ENCODE data around the gene IFI27L2. TPM values are rescaled to one million over a fixed set of nuclear protein-coding genes. Genes with fewer than 3 reads are reported as not detected.
A peak's percentile ranks its signal among the peaks of the same experiment; 100 is the strongest.

IFI27L2 gene
- total RNA-seq, 1 donor from 2014 or later, result 14.1 TPM

- Histone ChIP-seq H3K9me3 (ENCODE audit: control insufficient read depth in 3 of 3, low read length in 3 of 3) (no peaks in the 10 kb centered on the region), H3K36me3 (ENCODE audit: control insufficient read depth in 3 of 3, insufficient read depth in 3 of 3, low read length in 3 of 3) (peaks cover 0 to 5% (median 3%) of the 10 kb centered on the region in 3 donors), H3K4me3 (ENCODE audit: low read length in 3 of 3) (no peak overlapping the region), H3K27ac (ENCODE audit: low read depth, low read length) (no peak overlapping the region), H3K4me1 (ENCODE audit: control insufficient read depth in 3 of 3, insufficient read depth in 3 of 3, low read length in 3 of 3) (peaks cover 0 to 6% (median 0%) of the 10 kb centered on the region in 3 donors), H3K27me3 (ENCODE audit: control insufficient read depth in 3 of 3, insufficient read depth in 3 of 3, low read length in 3 of 3) (no peaks in the 10 kb centered on the region), H3K9ac (ENCODE audit: low read depth in 1 of 3, low read length in 3 of 3) (no peak overlapping the region)
Measured at GRCh38 chr14:94098326-94098992, 30.9 kb downstream of the IFI27L2 start.

GRCh38 chr14:94097091-94097490, 32.3 kb downstream of the IFI27L2 start:
- H3K27me3 ChIP-seq (ENCODE audit: control insufficient read depth in 3 of 3, insufficient read depth in 3 of 3, low read length in 3 of 3), result no peaks in the 10 kb centered on the region
- H3K4me3 ChIP-seq (ENCODE audit: low read length in 3 of 3), result no peak overlapping the region
- no peak overlapping the region for H3K27ac ChIP-seq (ENCODE audit: low read depth, low read length)
- no peaks in the 10 kb centered on the region for H3K9me3 ChIP-seq (ENCODE audit: control insufficient read depth in 3 of 3, low read length in 3 of 3)
- H3K4me1 ChIP-seq (ENCODE audit: control insufficient read depth in 3 of 3, insufficient read depth in 3 of 3, low read length in 3 of 3), result peaks cover 0 to 6% (median 0%) of the 10 kb centered on the region in 3 donors
- peaks cover 0 to 5% (median 3%) of the 10 kb centered on the region in 3 donors for H3K36me3 ChIP-seq (ENCODE audit: control insufficient read depth in 3 of 3, insufficient read depth in 3 of 3, low read length in 3 of 3)
- no peak overlapping the region for H3K9ac ChIP-seq (ENCODE audit: low read depth in 1 of 3, low read length in 3 of 3)

GRCh38 chr14:94093418-94093817, 36.0 kb downstream of the IFI27L2 start:
- no peaks in the 10 kb centered on the region for H3K9me3 ChIP-seq (ENCODE audit: control insufficient read depth in 3 of 3, low read length in 3 of 3)
- H3K4me3 ChIP-seq (ENCODE audit: low read length in 3 of 3), result no peak overlapping the region
- no peak overlapping the region for H3K9ac ChIP-seq (ENCODE audit: low read depth in 1 of 3, low read length in 3 of 3)
- no peaks in the 10 kb centered on the region for H3K27me3 ChIP-seq (ENCODE audit: control insufficient read depth in 3 of 3, insufficient read depth in 3 of 3, low read length in 3 of 3)
- no peak overlapping the region for H3K27ac ChIP-seq (ENCODE audit: low read depth, low read length)
- H3K36me3 ChIP-seq (ENCODE audit: control insufficient read depth in 3 of 3, insufficient read depth in 3 of 3, low read length in 3 of 3), result peaks cover 0 to 5% (median 3%) of the 10 kb centered on the region in 3 donors
- no peaks in the 10 kb centered on the region for H3K4me1 ChIP-seq (ENCODE audit: control insufficient read depth in 3 of 3, insufficient read depth in 3 of 3, low read length in 3 of 3)

- H3K9me3 ChIP-seq (ENCODE audit: control insufficient read depth in 3 of 3, low read length in 3 of 3), result no peaks in the 10 kb centered on the region
- H3K9ac ChIP-seq (ENCODE audit: low read depth in 1 of 3, low read length in 3 of 3), result no peak overlapping the region
- no peaks in the 10 kb centered on the region for H3K36me3 ChIP-seq (ENCODE audit: control insufficient read depth in 3 of 3, insufficient read depth in 3 of 3, low read length in 3 of 3)
- no peaks in the 10 kb centered on the region for H3K4me1 ChIP-seq (ENCODE audit: control insufficient read depth in 3 of 3, insufficient read depth in 3 of 3, low read length in 3 of 3)
- H3K27me3 ChIP-seq (ENCODE audit: control insufficient read depth in 3 of 3, insufficient read depth in 3 of 3, low read length in 3 of 3), result no peaks in the 10 kb centered on the region
- H3K4me3 ChIP-seq (ENCODE audit: low read length in 3 of 3), result no peak overlapping the region
- no peak overlapping the region for H3K27ac ChIP-seq (ENCODE audit: low read depth, low read length)
Measured at GRCh38 chr14:94089479-94089878, 39.9 kb downstream of the IFI27L2 start.

GRCh38 chr14:94088516-94088915, 40.9 kb downstream of the IFI27L2 start:
- H3K9ac ChIP-seq (ENCODE audit: low read depth in 1 of 3, low read length in 3 of 3), result no peak overlapping the region
- no peaks in the 10 kb centered on the region for H3K9me3 ChIP-seq (ENCODE audit: control insufficient read depth in 3 of 3, low read length in 3 of 3)
- H3K4me1 ChIP-seq (ENCODE audit: control insufficient read depth in 3 of 3, insufficient read depth in 3 of 3, low read length in 3 of 3), result no peaks in the 10 kb centered on the region
- no peak overlapping the region for H3K4me3 ChIP-seq (ENCODE audit: low read length in 3 of 3)
- no peaks in the 10 kb centered on the region for H3K36me3 ChIP-seq (ENCODE audit: control insufficient read depth in 3 of 3, insufficient read depth in 3 of 3, low read length in 3 of 3)
- H3K27me3 ChIP-seq (ENCODE audit: control insufficient read depth in 3 of 3, insufficient read depth in 3 of 3, low read length in 3 of 3), result no peaks in the 10 kb centered on the region
- H3K27ac ChIP-seq (ENCODE audit: low read depth, low read length), result no peak overlapping the region

- H3K27me3 ChIP-seq (ENCODE audit: control insufficient read depth in 3 of 3, insufficient read depth in 3 of 3, low read length in 3 of 3), result no peaks in the 10 kb centered on the region
- H3K36me3 ChIP-seq (ENCODE audit: control insufficient read depth in 3 of 3, insufficient read depth in 3 of 3, low read length in 3 of 3), result no peaks in the 10 kb centered on the region
- no peak overlapping the region for H3K27ac ChIP-seq (ENCODE audit: low read depth, low read length)
- no peaks in the 10 kb centered on the region for H3K4me1 ChIP-seq (ENCODE audit: control insufficient read depth in 3 of 3, insufficient read depth in 3 of 3, low read length in 3 of 3)
- H3K9ac ChIP-seq (ENCODE audit: low read depth in 1 of 3, low read length in 3 of 3), result no peak overlapping the region
- no peaks in the 10 kb centered on the region for H3K9me3 ChIP-seq (ENCODE audit: control insufficient read depth in 3 of 3, low read length in 3 of 3)
- H3K4me3 ChIP-seq (ENCODE audit: low read length in 3 of 3), result no peak overlapping the region
Measured at GRCh38 chr14:94087891-94088290, 41.5 kb downstream of the IFI27L2 start.

GRCh38 chr14:94081386-94081820, 48.0 kb downstream of the IFI27L2 start:
- Histone ChIP-seq H3K4me1 (ENCODE audit: control insufficient read depth in 3 of 3, insufficient read depth in 3 of 3, low read length in 3 of 3) (peaks cover 28 to 42% (median 36%) of the 10 kb centered on the region in 3 donors), H3K27me3 (ENCODE audit: control insufficient read depth in 3 of 3, insufficient read depth in 3 of 3, low read length in 3 of 3) (no peaks in the 10 kb centered on the region), H3K27ac (ENCODE audit: low read depth, low read length) (peak overlapping the region; percentile 93), H3K4me3 (ENCODE audit: low read length in 3 of 3) (peak overlapping the region; percentile 92 to 95 (median 92)), H3K9me3 (ENCODE audit: control insufficient read depth in 3 of 3, low read length in 3 of 3) (no peaks in the 10 kb centered on the region), H3K9ac (ENCODE audit: low read depth in 1 of 3, low read length in 3 of 3) (peak overlapping the region; percentile 94 to 95 (median 94)), H3K36me3 (ENCODE audit: control insufficient read depth in 3 of 3, insufficient read depth in 3 of 3, low read length in 3 of 3) (peaks cover 7 to 14% (median 10%) of the 10 kb centered on the region in 3 donors)

- Histone ChIP-seq H3K4me1 (ENCODE audit: control insufficient read depth in 3 of 3, insufficient read depth in 3 of 3, low read length in 3 of 3) (peaks cover 28 to 42% (median 36%) of the 10 kb centered on the region in 3 donors), H3K9ac (ENCODE audit: low read depth in 1 of 3, low read length in 3 of 3) (peak within 1 kb of the TSS; percentile 94 to 95 (median 94)), H3K36me3 (ENCODE audit: control insufficient read depth in 3 of 3, insufficient read depth in 3 of 3, low read length in 3 of 3) (peaks cover 7 to 14% (median 10%) of the 10 kb centered on the region in 3 donors)
Measured at GRCh38 chr14:94080621-94081385, 48.6 kb downstream of the IFI27L2 start, which contains the start of the genes DDX24 and IFI27L1. Gene DDX24 (minus strand): TSS chr14:94081202. CDS start chr14:94079742, 1,460 bp downstream. Gene IFI27L1 (plus strand): TSS chr14:94081310. CDS start chr14:94096938, 15,628 bp downstream.

GRCh38 chr14:94079891-94080620, 49.3 kb downstream of the IFI27L2 start:
- Histone ChIP-seq H3K4me1 (ENCODE audit: control insufficient read depth in 3 of 3, insufficient read depth in 3 of 3, low read length in 3 of 3) (peaks cover 28 to 42% (median 36%) of the 10 kb centered on the region in 3 donors), H3K27ac (ENCODE audit: low read depth, low read length) (peak overlapping the region; percentile 93), H3K9ac (ENCODE audit: low read depth in 1 of 3, low read length in 3 of 3) (peak overlapping the region; percentile 94 to 95 (median 94)), H3K36me3 (ENCODE audit: control insufficient read depth in 3 of 3, insufficient read depth in 3 of 3, low read length in 3 of 3) (peaks cover 7 to 14% (median 10%) of the 10 kb centered on the region in 3 donors), H3K9me3 (ENCODE audit: control insufficient read depth in 3 of 3, low read length in 3 of 3) (peaks cover 0 to 2% (median 0%) of the 10 kb centered on the region in 3 donors), H3K27me3 (ENCODE audit: control insufficient read depth in 3 of 3, insufficient read depth in 3 of 3, low read length in 3 of 3) (no peaks in the 10 kb centered on the region), H3K4me3 (ENCODE audit: low read length in 3 of 3) (peak overlapping the region; percentile 92 to 95 (median 92))

More at GRCh38 chr14:94080621-94081385, 48.6 kb downstream of the IFI27L2 start, which contains the start of the genes DDX24 and IFI27L1:
- peak within 1 kb of the TSS; percentile 93 for H3K27ac ChIP-seq (ENCODE audit: low read depth, low read length)
- no peaks in the 10 kb centered on the region for H3K27me3 ChIP-seq (ENCODE audit: control insufficient read depth in 3 of 3, insufficient read depth in 3 of 3, low read length in 3 of 3)
- no peaks in the 10 kb centered on the region for H3K9me3 ChIP-seq (ENCODE audit: control insufficient read depth in 3 of 3, low read length in 3 of 3)
- H3K4me3 ChIP-seq (ENCODE audit: low read length in 3 of 3), result peak within 1 kb of the TSS; percentile 92 to 95 (median 92)
